ENCODE data around the gene ZBTB44.
"Not testable (repeated sequence)": the region's sequence is repeated elsewhere in the genome, so short reads cannot be mapped to it uniquely, and the experiment has no call there.

ZBTB44 gene

DNA sequence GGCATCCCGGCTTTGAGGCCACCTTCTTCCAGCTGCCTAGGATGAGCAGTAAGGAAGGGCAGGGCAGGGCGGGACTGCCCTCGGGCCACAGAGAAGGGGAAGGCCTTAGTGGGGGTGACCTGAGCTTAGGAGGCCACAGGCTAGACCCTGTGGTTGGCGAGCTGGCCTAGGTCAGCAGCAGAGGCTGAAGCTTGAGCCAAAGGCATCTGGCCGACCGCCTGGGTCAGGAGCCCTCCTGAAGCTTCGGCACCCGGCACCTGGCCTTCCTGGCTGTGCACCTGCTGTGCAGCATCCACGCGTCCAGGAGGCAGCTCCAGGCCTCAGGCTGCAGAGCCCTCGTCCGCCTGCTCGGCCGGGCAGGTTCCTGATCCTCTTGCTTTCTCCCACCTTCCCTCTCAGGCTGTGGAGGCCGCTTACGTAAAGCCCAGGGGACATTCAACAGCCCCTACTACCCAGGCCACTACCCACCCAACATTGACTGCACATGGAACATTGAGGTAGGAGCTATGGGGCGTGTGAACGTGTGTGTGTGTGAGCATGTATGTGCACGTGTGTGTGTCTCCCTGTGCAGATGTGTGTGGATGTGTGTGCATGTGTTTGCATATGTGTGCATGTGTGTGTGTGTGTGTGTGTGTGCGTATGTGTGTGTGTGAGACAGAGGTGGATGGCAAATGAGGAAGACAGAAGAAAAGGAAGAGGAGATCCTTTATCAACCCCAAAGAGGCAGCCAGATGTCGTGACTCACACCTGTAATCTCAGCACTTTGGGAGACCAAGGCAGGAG, 120.3 kb downstream of the ZBTB44 start:
- no peak for DNase-seq

DNA sequence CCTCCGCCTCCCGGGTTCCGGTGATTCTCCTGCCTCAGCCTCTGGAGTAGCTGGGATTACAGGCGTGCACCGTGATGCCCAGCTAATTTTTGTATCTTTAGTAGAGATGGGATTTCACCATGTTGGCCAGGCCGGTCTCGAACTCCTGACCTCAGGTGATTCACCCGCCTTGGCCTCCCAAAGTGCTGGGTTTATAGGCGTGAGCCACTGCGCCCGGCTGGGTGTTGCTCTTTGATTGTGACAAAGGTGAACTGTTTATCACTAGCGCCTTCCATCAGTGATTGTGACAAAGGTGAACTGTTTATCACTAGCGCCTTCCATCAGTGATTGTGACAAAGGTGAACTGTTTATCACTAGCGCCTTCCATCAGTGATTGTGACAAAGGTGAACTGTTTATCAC, 121.2 kb downstream of the ZBTB44 start:
- DNase-seq: not testable (repeated sequence)

DNA sequence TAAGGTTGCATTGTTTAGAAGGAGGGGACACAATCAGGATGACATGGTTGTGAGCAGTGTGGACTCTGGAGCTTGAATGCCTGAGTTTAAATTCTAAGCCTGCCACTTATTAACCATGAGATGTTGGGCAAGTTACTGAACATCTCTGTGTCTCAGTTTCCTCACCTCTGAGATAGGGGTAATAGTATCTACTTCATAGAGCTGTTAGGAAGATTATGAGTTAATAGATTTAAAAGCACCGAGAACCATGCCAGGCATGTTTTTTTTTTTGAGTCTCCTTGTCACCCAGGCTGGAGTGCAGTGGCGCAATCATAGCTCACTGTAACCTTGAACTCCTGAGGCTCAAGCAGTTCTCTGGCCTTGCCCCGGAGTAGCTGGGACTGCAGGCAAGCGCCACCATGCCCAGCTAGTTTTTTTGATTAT, 121.9 kb downstream of the ZBTB44 start:
- DNase-seq: no peak

GRCh38 chr11:130191896-130192295, 122.8 kb downstream of the ZBTB44 start:
- no peak for DNase-seq

DNA sequence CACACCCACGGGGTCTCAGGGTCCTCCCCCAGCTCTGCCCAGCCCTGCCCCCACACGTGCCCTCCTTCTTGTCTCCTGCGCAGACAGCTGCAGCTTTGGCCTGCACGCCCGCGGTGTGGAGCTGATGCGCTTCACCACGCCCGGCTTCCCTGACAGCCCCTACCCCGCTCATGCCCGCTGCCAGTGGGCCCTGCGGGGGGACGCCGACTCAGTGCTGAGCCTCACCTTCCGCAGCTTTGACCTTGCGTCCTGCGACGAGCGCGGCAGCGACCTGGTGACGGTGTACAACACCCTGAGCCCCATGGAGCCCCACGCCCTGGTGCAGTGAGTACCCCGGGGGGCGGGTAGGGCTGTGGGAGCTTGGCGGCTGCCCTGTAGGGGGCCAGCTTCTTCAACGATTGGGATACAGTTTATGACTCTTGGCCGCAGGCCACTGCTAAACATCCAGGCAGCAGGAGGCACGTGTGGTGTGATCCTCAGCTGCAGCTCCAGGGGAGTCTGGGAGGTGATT, 124.3 kb downstream of the ZBTB44 start:
- no peak for DNase-seq

GRCh38 chr11:130189492-130190210, 125.1 kb downstream of the ZBTB44 start:
- no peak for DNase-seq

DNA sequence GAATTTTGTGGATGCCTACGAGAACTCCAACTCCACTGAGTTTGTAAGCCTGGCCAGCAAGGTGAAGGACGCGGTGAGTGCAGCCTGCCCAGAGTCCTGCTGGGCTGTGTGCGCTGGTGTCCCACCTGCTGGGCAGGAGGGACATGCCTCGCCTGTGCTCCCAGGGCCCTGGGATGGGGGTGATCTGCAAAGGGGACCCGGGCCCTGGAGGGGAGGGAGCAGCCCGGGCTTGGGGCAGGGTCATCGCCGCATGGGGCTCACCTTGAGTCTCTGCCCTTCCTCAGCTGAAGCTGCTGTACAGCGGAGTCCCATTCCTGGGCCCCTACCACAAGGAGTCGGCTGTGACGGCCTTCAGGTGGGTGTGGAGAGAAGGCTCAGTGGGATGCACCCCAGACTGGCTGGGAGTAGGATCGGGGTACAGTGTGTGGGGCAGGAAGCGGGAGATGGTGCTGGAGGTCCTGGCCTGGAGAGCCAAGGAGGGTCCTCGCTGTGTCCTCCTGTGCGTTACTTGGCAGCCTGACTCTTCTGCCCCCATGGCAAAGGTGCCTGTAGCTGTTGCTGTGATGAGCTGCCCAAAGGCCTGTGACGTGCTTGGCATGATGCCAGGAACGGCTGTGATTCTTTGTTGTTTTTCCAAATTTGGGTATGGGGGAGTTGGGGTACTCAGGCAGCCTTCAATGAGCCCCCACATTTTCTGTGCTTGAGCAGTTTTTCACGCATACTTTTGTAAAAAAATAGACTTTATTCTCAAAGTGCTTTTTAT, 126.0 kb downstream of the ZBTB44 start:
- DNase-seq: no peak

DNA sequence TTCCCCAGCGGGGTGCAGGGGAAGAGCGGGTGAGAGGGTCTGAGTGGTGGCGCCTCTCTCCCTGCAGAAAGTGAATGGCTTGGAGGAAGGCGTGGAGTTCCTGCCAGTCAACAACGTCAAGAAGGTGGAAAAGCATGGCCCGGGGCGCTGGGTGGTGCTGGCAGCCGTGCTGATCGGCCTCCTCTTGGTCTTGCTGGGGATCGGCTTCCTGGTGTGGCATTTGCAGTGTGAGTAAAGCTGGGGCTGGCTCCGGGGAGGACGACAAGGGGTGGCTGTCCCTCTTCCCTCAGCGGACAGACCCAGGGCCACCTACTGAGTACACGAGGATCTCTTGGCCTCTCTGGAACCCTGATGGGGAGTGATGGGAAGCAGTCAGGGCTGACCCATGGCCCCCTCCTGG, 126.7 kb downstream of the ZBTB44 start:
- DNase-seq: no peak

DNA sequence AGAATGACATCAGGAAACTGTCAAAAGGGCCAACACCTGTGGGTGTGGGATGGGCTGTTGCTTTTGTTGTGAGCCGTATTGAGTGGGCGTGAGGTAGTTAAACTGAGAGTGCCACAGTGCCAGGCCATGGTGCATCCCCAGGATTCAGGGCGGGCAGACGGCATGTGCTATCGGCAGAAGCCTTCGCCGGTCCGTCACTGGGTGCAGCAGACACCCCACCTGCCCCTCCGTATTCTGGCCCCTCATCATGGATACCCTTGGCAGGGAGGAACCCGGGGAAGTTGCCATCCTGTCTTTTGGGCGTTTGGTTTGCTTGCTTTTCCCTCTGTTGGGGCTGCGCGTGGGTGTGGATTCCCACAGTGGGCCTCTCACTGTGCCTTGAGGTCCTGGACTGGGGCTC, 127.6 kb downstream of the ZBTB44 start:
- no peak for DNase-seq

- no peak for DNase-seq
Measured at GRCh38 chr11:130183878-130184610, 130.7 kb downstream of the ZBTB44 start.

GRCh38 chr11:130181295-130182272, 133.1 kb downstream of the ZBTB44 start:
- peak; percentile 100 for DNase-seq

DNA sequence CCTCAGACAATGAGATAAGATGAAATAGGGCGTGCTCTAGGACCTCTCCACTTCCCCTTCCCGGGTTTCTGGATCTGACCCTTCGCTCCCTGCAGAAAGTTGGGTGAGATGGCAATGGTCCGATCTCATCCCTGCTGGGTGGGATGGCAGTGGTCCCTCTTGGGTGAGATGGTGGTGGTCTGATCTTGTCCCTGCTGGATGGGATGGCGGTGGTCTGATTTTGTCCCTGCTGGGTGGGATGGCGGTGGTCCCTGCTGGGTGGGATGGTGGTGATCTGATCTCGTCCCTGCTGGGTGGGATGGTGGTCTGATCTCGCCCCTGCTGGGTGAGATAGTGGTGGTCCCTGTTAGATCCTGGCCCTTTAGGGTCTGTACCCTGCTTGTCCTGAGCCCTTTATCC, 133.8 kb downstream of the ZBTB44 start:
- DNase-seq: no peak

- no peak for DNase-seq
Measured at GRCh38 chr11:130180491-130180890, 134.2 kb downstream of the ZBTB44 start.

DNA sequence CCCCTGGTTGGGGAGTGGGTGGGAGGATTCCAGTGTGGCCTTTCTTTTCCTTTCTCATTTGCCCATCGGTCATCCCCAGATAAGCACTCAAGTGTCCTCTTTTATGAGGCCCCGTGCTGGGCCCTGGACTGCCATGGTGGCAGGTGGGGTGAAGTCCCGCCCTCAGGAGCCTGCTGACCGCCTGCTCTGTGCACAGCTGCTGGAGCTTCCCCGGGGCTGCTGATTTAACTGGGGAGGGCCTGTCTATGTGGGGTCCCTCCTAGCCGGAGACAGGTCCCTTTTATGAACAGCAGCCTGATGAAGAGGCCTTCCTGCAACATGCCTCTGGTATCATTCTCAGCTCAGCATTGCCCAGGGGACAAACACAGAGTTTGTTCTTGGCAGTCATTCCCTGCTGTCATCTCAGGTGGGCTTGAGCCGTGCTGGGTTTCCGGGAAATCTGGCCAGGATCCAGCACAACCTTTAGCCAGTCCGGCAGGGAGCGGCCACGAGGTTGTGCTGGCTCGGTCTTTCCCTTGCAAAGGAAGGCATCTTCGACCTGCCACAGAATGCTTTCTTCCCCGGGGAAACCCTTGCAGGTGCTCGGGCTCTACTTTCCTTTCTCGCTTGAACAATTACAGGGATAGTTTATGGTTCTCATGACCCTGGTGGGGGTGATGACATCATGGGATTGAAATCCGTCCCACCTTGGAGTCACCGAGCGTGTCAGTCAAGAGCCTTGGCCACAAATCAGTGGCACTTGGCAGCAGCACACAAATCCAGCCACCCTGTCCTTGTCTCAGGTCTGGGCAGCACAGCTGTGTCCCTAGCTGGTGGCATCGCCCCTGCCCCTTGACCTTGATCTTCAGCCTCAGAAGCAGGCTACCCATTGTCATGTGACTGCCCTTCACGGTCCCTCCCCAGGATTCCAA, 135.1 kb downstream of the ZBTB44 start:
- no peak for DNase-seq

DNA sequence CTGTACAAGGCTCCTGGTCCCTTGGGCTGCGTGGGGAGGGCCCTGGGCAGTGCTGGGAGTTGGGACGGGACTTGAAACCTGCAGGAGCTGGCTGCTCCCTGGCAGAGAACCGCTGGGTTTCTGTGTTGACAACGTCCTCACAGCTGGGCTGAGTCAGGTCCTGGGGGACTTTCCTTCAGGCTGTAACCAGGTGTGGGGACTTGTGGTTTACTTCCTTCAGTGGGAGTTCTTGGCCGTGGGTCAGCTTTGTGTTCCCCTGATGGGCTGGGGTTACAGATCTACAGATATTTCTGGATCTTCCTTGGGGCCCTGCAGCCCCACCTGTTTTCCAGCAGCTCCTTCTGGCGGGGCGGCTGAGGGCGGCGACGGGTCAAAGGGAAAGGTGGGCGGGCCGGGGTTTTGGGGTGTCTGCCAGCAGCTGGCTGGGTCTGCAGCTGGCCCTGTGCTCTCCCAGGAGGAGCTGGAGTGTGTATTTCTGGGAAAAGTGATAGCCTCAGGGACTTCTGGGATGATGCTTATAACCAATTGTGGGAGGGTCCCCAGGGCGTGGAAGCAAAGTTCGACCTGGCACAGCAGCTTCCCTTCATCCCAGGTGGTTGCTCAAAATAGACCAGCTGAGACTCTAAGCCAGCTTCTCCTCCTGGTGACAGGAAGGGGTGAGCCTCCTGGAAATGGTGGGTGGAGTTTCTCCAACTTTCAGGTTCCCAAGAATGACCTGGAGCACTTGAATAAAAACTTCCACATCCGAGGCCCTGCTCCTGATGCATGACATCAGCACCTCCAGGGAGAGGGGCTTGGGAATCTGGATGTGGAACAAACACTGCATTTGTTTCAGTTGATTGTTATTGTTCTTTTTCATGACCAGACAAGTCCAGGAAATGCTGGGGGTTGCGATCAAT, 136.0 kb downstream of the ZBTB44 start:
- DNase-seq: no peak

DNA sequence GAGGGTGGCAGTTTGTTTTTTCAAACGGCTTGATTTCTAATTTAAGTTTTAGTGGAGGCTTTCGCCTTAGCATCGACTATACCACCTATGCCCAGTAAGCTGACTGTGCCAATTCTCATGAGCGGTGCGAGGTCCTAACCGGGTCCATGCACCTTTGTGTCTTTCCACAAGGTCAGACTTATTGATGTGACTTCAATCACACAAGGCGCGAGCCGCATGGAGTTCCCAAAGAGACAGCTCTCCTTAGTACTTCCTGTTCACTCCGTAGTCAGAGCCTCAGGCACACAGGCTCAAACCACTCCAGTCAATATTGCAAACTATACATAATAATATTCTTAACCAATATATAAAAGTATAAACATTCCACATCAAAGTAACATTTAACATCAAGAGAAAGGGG, 136.9 kb downstream of the ZBTB44 start:
- DNase-seq: no peak
